B cell (primary cell): ENCODE results near the gene ABHD14A. TPM values are rescaled to one million over a fixed set of nuclear protein-coding genes. Genes with fewer than 3 reads are reported as not detected.

ENCODE experiments used
- ATAC-seq: fragments of 200-7000 bp; cut with Tn5 transposase; one replicate; pipeline ENCODE4 v1.10.0; 2021; ENCODE audit warnings: low read depth, mild to moderate bottlenecking, moderate number of reproducible peaks, moderate library complexity
- CTCF ChIA-PET: fragments of 350-600 bp; sonication (Branson Sonifier 250); formaldehyde crosslinking; loops from one replicate; lab custom pipeline; 2021; ENCODE audit warnings: antibody characterized with exemption, inconsistent platforms; lab: Charles Lee
- POLR2A ChIA-PET: fragments of 350-600 bp; sonication (Branson Sonifier 250); formaldehyde crosslinking; loops from one replicate; lab custom pipeline; 2021; ENCODE audit warnings: antibody characterized with exemption; lab: Charles Lee
- DNase-seq: peaks from one replicate; pipeline ENCODE4 v3.0.0; 2013
- H2AFZ ChIP-seq: 2 replicates; pipeline ENCODE4 v1.6.1; 2012; ENCODE audit warnings: mild to moderate bottlenecking, low read depth, low read length; ENCODE audit not compliant: insufficient read depth, poor library complexity, severe bottlenecking
- H3K27ac ChIP-seq, 2 donors: 1 replicate in 1 of 2; 2 replicates in 1 of 2; pipeline ENCODE4 v1.5.1; 2012 to 2013; ENCODE audit warnings: low read length in 2 of 2, mild to moderate bottlenecking in 2 of 2, moderate library complexity in 1 of 2
- H3K27me3 ChIP-seq, 4 experiments: fragments of 200-600 bp in 1 of 4; sonication (generic) in 1 of 4; replicated peaks in 1 of 4; 1 replicate in 2 of 4; 2 replicates in 2 of 4; pipeline versions ENCODE4 v1.6.1 to v1.7.0; 2013 to 2016; ENCODE audit warnings: low read length in 3 of 4, mild to moderate bottlenecking in 2 of 4, mixed read lengths in 1 of 4, moderate library complexity in 1 of 4; ENCODE audit not compliant: insufficient read depth in 4 of 4, control insufficient read depth in 3 of 4; ENCODE audit errors: control extremely low read depth in 1 of 4
- H3K36me3 ChIP-seq, 2 experiments: replicated peaks in 1 of 2; 1 replicate in 1 of 2; 2 replicates in 1 of 2; pipeline versions ENCODE4 v1.6.1 to v1.7.1; 2013; ENCODE audit warnings: low read length in 1 of 2; ENCODE audit not compliant: insufficient read depth in 2 of 2, control insufficient read depth in 1 of 2; ENCODE audit errors: control extremely low read depth in 1 of 2, extremely low read depth in 1 of 2
- H3K4me1 ChIP-seq, 2 donors: fragments of 200-600 bp in 1 of 2; sonication (generic) in 1 of 2; 1 replicate in 1 of 2; 2 replicates in 1 of 2; pipeline versions ENCODE4 v1.5.1 to v1.6.1; 2013 to 2017; ENCODE audit warnings: low read length in 2 of 2; ENCODE audit not compliant: control insufficient read depth in 2 of 2, insufficient read depth in 2 of 2
- H3K4me2 ChIP-seq: replicated peaks from 2 replicates; pipeline ENCODE3; 2012; ENCODE audit warnings: mild to moderate bottlenecking, low read depth, low read length; ENCODE audit not compliant: poor library complexity, severe bottlenecking
- H3K4me3 ChIP-seq, 5 experiments: fragments of 200-600 bp in 1 of 5; sonication (generic) in 1 of 5; 1 replicate in 3 of 5; 2 replicates in 2 of 5; pipeline versions ENCODE4 v1.5.1 to v1.7.0; 2011 to 2016; ENCODE audit warnings: low read length in 4 of 5, mild to moderate bottlenecking in 4 of 5, low read depth in 2 of 5, control low read depth in 1 of 5, moderate library complexity in 1 of 5; ENCODE audit not compliant: insufficient read depth in 1 of 5; ENCODE audit errors: control extremely low read depth in 1 of 5, extremely low read depth in 1 of 5
- H3K79me2 ChIP-seq: fragments of 200-600 bp; sonication (generic); one replicate; pipeline ENCODE4 v1.6.0; 2016; ENCODE audit warnings: low read length; ENCODE audit not compliant: control insufficient read depth, insufficient read depth
- H3K9ac ChIP-seq: fragments of 200-600 bp; sonication (generic); 2 replicates; pipeline ENCODE4 v1.6.1; 2017; ENCODE audit warnings: mild to moderate bottlenecking, low read length, moderate library complexity
- H3K9me3 ChIP-seq, 3 donors: one replicate each; pipeline versions ENCODE4 v1.6.1 to v1.7.1; 2013; ENCODE audit warnings: low read length in 2 of 3; ENCODE audit not compliant: control insufficient read depth in 2 of 3, insufficient read depth in 1 of 3; ENCODE audit errors: control extremely low read depth in 1 of 3
- H4K20me1 ChIP-seq: 2 replicates; pipeline ENCODE4 v1.6.0; 2012; ENCODE audit warnings: mild to moderate bottlenecking, low read length; ENCODE audit not compliant: insufficient read depth, control insufficient read depth, poor library complexity, severe bottlenecking
- H3K27ac Mint-ChIP-seq: one replicate; pipeline ENCODE4 v1.8.0; 2021; ENCODE audit warnings: mixed read lengths
- H3K27me3 Mint-ChIP-seq: one replicate; pipeline ENCODE4 v1.8.0; 2021; ENCODE audit warnings: mixed read lengths
- H3K4me1 Mint-ChIP-seq: one replicate; pipeline ENCODE4 v1.8.0; 2021; ENCODE audit warnings: mixed read lengths
- H3K4me3 Mint-ChIP-seq: one replicate; pipeline ENCODE4 v1.8.0; 2021; ENCODE audit warnings: mixed read lengths
- H3K9me3 Mint-ChIP-seq: one replicate; pipeline ENCODE4 v1.8.0; 2022; ENCODE audit warnings: mixed read lengths; ENCODE audit not compliant: insufficient read depth
- EZH2 ChIP-seq: IDR thresholded peaks from 2 replicates; pipeline ENCODE4 v1.6.1; 2012; ENCODE audit warnings: borderline replicate concordance, low read depth, mild to moderate bottlenecking, moderate library complexity, low read length; ENCODE audit not compliant: insufficient read depth, poor library complexity, severe bottlenecking
- WGBS: methylation state at CpG from one replicate; pipeline ENCODE4 v1.1.5; 2013; ENCODE audit warnings: missing lambda C conversion rate; ENCODE audit not compliant: insufficient coverage; 5-methylcytosine and 5-hydroxymethylcytosine counted together
- intact Hi-C: fragments of 100-400 bp; cut with micrococcal nuclease; formaldehyde crosslinking; loops from one replicate; pipeline ENCODE4 v1.10.0; 2022
- polyA plus RNA-seq: library from polyadenylated mRNA; depleted of rRNA; stranded (reverse); fragments of >200 nt; gene quantifications from 2 replicates; pipeline ENCODE4 v1.2.3, GENCODE V29; 2012
- total RNA-seq, 2 donors: library from RNA; stranded (reverse); fragments of 120-200 nt in 1 of 2; gene quantifications; 1 replicate in 1 of 2; 2 replicates in 1 of 2; pipeline versions ENCODE4 v1.2.3 to v1.2.4, GENCODE V29; 2013 to 2022
- TF ChIP-seq, protein P1 (sequence below): fragments of 200-600 bp; IDR thresholded peaks from one replicate; pipeline ENCODE4 v1.8.0; 2022; ENCODE audit warnings: antibody characterized with exemption, mild to moderate bottlenecking

Gene ABHD14A
- total and polyA plus RNA-seq, 2 donors (not counting 1 experiment from before 2014, with no cell fraction given) = 11.9 to 28.8 TPM

DNA sequence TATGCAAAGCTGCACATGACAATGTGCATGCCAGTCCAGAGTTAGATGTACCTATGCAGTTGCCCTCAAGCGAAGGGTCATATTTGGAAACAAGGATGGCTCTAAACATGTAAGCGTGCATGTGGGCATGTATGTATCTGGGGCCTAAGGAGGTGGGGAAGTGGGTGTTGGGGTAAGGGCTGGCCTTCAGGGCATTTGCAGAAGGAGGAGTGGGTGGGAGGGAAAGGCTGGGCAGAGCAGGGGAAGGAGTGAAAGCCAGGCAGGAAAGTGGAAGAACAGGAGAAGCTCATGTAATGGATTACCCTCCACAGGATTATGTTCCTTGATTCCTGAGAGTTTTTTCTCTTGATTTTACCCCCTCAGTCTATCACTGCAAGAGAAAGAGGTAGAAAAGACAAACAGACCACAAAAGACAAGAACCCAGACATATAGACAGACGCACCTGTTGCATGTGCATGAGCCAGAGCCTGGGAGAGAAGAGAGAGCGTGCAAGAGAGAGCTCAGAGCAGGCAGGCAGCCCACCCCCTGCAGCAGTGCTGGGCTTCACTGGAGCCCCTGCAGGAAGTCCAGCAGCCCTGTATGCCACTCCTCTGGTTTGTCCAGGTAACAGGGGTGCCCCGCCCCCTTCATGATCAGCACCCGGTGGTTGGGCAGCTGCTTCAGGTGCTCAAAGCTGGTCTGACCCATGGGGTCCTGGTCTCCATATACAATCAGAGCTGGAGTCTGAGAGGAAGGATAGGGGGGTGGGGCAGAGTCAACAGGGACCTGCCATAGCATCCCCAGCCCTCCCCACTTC is 5.8 kb upstream of the ABHD14A start:
- H3K79me2 ChIP-seq = peaks cover 13% of the 10 kb centered on the region
- H3K27ac ChIP-seq = no peak overlapping the region
- peak overlapping the region; percentile 88 for H3K4me3 Mint-ChIP-seq
- WGBS = 96% methylated on average over 6 of the region's 6 CpGs
- no peak for TF ChIP-seq EZH2
- TF ChIP-seq, protein P1, sequence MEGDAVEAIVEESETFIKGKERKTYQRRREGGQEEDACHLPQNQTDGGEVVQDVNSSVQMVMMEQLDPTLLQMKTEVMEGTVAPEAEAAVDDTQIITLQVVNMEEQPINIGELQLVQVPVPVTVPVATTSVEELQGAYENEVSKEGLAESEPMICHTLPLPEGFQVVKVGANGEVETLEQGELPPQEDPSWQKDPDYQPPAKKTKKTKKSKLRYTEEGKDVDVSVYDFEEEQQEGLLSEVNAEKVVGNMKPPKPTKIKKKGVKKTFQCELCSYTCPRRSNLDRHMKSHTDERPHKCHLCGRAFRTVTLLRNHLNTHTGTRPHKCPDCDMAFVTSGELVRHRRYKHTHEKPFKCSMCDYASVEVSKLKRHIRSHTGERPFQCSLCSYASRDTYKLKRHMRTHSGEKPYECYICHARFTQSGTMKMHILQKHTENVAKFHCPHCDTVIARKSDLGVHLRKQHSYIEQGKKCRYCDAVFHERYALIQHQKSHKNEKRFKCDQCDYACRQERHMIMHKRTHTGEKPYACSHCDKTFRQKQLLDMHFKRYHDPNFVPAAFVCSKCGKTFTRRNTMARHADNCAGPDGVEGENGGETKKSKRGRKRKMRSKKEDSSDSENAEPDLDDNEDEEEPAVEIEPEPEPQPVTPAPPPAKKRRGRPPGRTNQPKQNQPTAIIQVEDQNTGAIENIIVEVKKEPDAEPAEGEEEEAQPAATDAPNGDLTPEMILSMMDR = no peak
- peaks cover 29% of the 10 kb centered on the region for H3K4me1 Mint-ChIP-seq
- H3K9me3 Mint-ChIP-seq = no peaks in the 10 kb centered on the region
- no peak overlapping the region for H3K4me3 ChIP-seq
- intact Hi-C loops = no loop called here
- peaks cover 0 to 3% of the 10 kb centered on the region in 2 experiments for H3K36me3 ChIP-seq
- ATAC-seq = no peak
- peak overlapping the region; percentile 99 for H3K4me2 ChIP-seq
- peak overlapping the region; percentile 61 for H3K27ac Mint-ChIP-seq
- H4K20me1 ChIP-seq = no peaks in the 10 kb centered on the region
- H3K9ac ChIP-seq = no peak overlapping the region
- no peak for DNase-seq
- ChIA-PET POLR2A (interaction anchor here (1.4 kb wide), 1 partner anchor 9 kb away, joined by 3 read pairs; no protein-coding TSS in a partner anchor), CTCF (interaction anchor here (1.2 to 2.6 kb wide), 3 partner anchors 14 to 27 kb away, joined by 3 to 14 read pairs (median 7); partner anchors contain the start of genes PARP3 and RRP9)
- H3K4me1 ChIP-seq = peaks cover 7 to 28% of the 10 kb centered on the region in 2 donors
- H3K9me3 ChIP-seq = no peaks in the 10 kb centered on the region
- H3K27me3 ChIP-seq = no peaks in the 10 kb centered on the region
- no peaks in the 10 kb centered on the region for H3K27me3 Mint-ChIP-seq
- H2AFZ ChIP-seq = no peak overlapping the region

DNA sequence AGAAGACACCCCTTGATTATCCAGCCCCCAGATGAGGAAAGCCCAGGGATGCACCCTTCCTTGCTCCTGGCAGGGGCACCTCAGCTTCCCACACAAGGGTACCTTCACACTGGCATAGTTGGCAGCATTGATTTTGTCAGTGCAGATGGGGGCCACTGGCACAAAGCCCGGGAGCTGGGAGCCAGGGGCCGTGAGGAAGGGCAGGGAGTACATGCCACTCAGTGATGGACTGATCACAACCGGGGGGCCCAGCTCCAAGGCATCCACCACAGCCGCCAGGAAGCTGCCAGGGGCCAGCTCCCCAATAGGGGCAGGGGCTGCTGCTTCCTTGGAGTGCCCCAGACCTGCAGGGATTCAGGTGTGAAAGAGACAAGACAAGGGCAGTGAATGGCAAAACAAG is 5.0 kb upstream of the ABHD14A start:
- TF ChIP-seq, protein P1 = no peak
- no peak for TF ChIP-seq EZH2
- intact Hi-C loops = loop anchor here (10.0 kb wide), 1 partner anchor 735 kb away; the partner anchor contains the start of genes GLT8D1 and SPCS1
- DNase-seq = no peak
- H3K9me3 Mint-ChIP-seq = no peaks in the 10 kb centered on the region
- Histone ChIP-seq H3K9me3 (no peaks in the 10 kb centered on the region), H4K20me1 (no peaks in the 10 kb centered on the region), H2AFZ (no peak overlapping the region), H3K9ac (no peak overlapping the region), H3K27ac (no peak overlapping the region), H3K79me2 (peaks cover 18% of the 10 kb centered on the region), H3K36me3 (peaks cover 0 to 3% of the 10 kb centered on the region in 2 experiments), H3K4me2 (no peak overlapping the region), H3K4me1 (peaks cover 13 to 36% of the 10 kb centered on the region in 2 donors), H3K4me3 (no peak overlapping the region), H3K27me3 (no peaks in the 10 kb centered on the region)
- ChIA-PET POLR2A (interaction anchor here (0.9 to 1.4 kb wide), 2 partner anchors 10 to 28 kb away, joined by 3 read pairs; partner anchors contain the start of gene RRP9), CTCF (interaction anchor here (1.5 kb wide), 1 partner anchor 28 kb away, joined by 7 read pairs; the partner anchor contains the start of genes PARP3 and RRP9)
- no peaks in the 10 kb centered on the region for H3K27me3 Mint-ChIP-seq
- H3K27ac Mint-ChIP-seq = no peak overlapping the region
- H3K4me1 Mint-ChIP-seq = peaks cover 32% of the 10 kb centered on the region
- WGBS = 97% methylated on average over 4 of the region's 4 CpGs
- no peak for ATAC-seq
- H3K4me3 Mint-ChIP-seq = no peak overlapping the region
